GM12878 (cell line): ENCODE results near the gene JDP2. TPM values are rescaled to one million over a fixed set of nuclear protein-coding genes. Genes with fewer than 3 reads are reported as not detected.

Experiments used
- ATAC-seq: fragments of 200-7000 bp; cut with Tn5 transposase; 3 replicates; pipeline ENCODE4 v1.9.1; 2020; ENCODE audit warnings: mild to moderate bottlenecking, moderate library complexity
- BruUV-seq: library from RNA; stranded (reverse); fragments of 400-500 nt; replicated peaks from 2 replicates; lab custom pipeline; 2021; lab: Mats Ljungman, UMichigan
- CTCF ChIA-PET: fragments of 300-600 bp; sonication (Branson Sonifier 250); formaldehyde crosslinking; extraction: SDS; loops from one replicate; lab custom pipeline; 2021; ENCODE audit warnings: inconsistent platforms; lab: Yijun Ruan, JAX
- POLR2A ChIA-PET: fragments of 350-600 bp; formaldehyde crosslinking; extraction: SDS; loops from one replicate; lab custom pipeline; 2021; ENCODE audit warnings: inconsistent platforms; lab: Charles Lee
- RAD21 ChIA-PET: fragments of 300-600 bp; sonication (Branson Sonifier 250); formaldehyde crosslinking; loops from one replicate; lab custom pipeline; 2023; ENCODE audit warnings: antibody characterized with exemption; ENCODE audit not compliant: unreplicated experiment; lab: Charles Lee
- SMC1A ChIA-PET: fragments of 300-600 bp; sonication (Branson Sonifier 250); formaldehyde crosslinking; loops from one replicate; lab custom pipeline; 2023; ENCODE audit not compliant: unreplicated experiment, uncharacterized antibody; lab: Charles Lee
- DNase-seq: peaks from one replicate; pipeline ENCODE4 v3.0.0-alpha.2; 2011; ENCODE audit warnings: low read depth, low spot score
- FAIRE-seq: peaks from 3 replicates; lab custom pipeline; 2011; peaks lifted over from hg19 to GRCh38; lab: Jason Lieb, UNC
- H2AFZ ChIP-seq: 2 replicates; pipeline ENCODE4 v1.6.0; 2011; ENCODE audit warnings: low read depth, low read length, control low read depth; ENCODE audit not compliant: control insufficient read depth
- H3K27ac ChIP-seq: 2 replicates; pipeline ENCODE4 v1.5.1; 2011; ENCODE audit warnings: control low read depth; ENCODE audit not compliant: control insufficient read depth, insufficient read depth
- H3K27me3 ChIP-seq, 2 experiments: replicated peaks in 1 of 2; 2 replicates each; pipeline versions ENCODE4 v1.6.0 to v1.6.1; 2011; ENCODE audit warnings: low read length in 1 of 2; ENCODE audit not compliant: control insufficient read depth in 2 of 2, insufficient read depth in 2 of 2
- H3K36me3 ChIP-seq, 2 experiments: 2 replicates each; pipeline ENCODE4 v1.5.1; 2011; ENCODE audit warnings: low read length in 1 of 2; ENCODE audit not compliant: control insufficient read depth in 2 of 2, insufficient read depth in 2 of 2
- H3K4me1 ChIP-seq: 2 replicates; pipeline ENCODE4 v1.6.1; 2011; ENCODE audit warnings: mild to moderate bottlenecking, low read length, moderate library complexity, mixed read lengths; ENCODE audit not compliant: control insufficient read depth, insufficient read depth
- H3K4me2 ChIP-seq: 2 replicates; pipeline ENCODE4 v1.6.0; 2011; ENCODE audit warnings: control low read depth; ENCODE audit not compliant: control insufficient read depth, insufficient read depth
- H3K4me3 ChIP-seq: fragments of 200-600 bp; sonication (generic); 2 replicates; pipeline ENCODE4 v1.5.1; 2016
- H3K79me2 ChIP-seq: 2 replicates; pipeline ENCODE4 v1.6.0; 2011; ENCODE audit warnings: low read length; ENCODE audit not compliant: control insufficient read depth, insufficient read depth
- H3K9ac ChIP-seq: 2 replicates; pipeline ENCODE4 v1.8.0; 2011; ENCODE audit warnings: low read length, control low read depth, mixed read lengths; ENCODE audit not compliant: control insufficient read depth, insufficient read depth
- H3K9me3 ChIP-seq: replicated peaks from 3 replicates; pipeline ENCODE4 v1.5.1; 2011; ENCODE audit warnings: mild to moderate bottlenecking, low read length; ENCODE audit not compliant: control insufficient read depth, insufficient read depth
- H4K20me1 ChIP-seq: 2 replicates; pipeline ENCODE4 v1.6.0; 2011; ENCODE audit not compliant: control insufficient read depth, insufficient read depth
- CREB1 ChIP-seq: IDR thresholded peaks from 2 replicates; pipeline ENCODE4 v1.6.1; 2012; ENCODE audit warnings: low read depth, mild to moderate bottlenecking, inconsistent platforms
- FOXM1 ChIP-seq: IDR thresholded peaks from 2 replicates; pipeline ENCODE4 v1.6.1; 2012; ENCODE audit warnings: low read depth, mild to moderate bottlenecking, inconsistent platforms, low read length, moderate library complexity
- IKZF1 ChIP-seq: fragments of 450-650 bp; conservative IDR thresholded peaks from 2 replicates; pipeline ENCODE4 v1.6.1; 2017; ENCODE audit warnings: antibody characterized with exemption, mild to moderate bottlenecking
- IKZF2 ChIP-seq, 2 experiments: fragments of 450-650 bp; IDR thresholded peaks; 2 replicates each; pipeline ENCODE4 v1.6.1; 2017; ENCODE audit warnings: mild to moderate bottlenecking in 2 of 2, moderate library complexity in 2 of 2
- IRF4 ChIP-seq: IDR thresholded peaks from 2 replicates; pipeline ENCODE4 v1.6.1; 2011; ENCODE audit warnings: low read depth, low read length
- KDM1A ChIP-seq: fragments of 200-600 bp; sonication (generic); IDR thresholded peaks from 2 replicates; pipeline ENCODE4 v1.6.1; 2016; ENCODE audit warnings: borderline replicate concordance
- LARP7 ChIP-seq: fragments of 450-650 bp; IDR thresholded peaks from 2 replicates; pipeline ENCODE4 v1.6.1; 2017; ENCODE audit warnings: mild to moderate bottlenecking
- MYB ChIP-seq: fragments of 150-350 bp; IDR thresholded peaks from 2 replicates; pipeline ENCODE4 v1.6.1; 2014; ENCODE audit warnings: mild to moderate bottlenecking, low read depth, low read length, borderline replicate concordance
- NR2C1 ChIP-seq: fragments of 450-650 bp; IDR thresholded peaks from 2 replicates; pipeline ENCODE4 v1.6.1; 2017; ENCODE audit warnings: antibody characterized with exemption, mild to moderate bottlenecking, moderate library complexity
- NR2F1 ChIP-seq: fragments of 450-650 bp; conservative IDR thresholded peaks from 2 replicates; pipeline ENCODE4 v1.6.1; 2017; ENCODE audit warnings: mild to moderate bottlenecking
- NRF1 ChIP-seq: conservative IDR thresholded peaks from 2 replicates; pipeline ENCODE4 v1.6.1; 2011; ENCODE audit warnings: mild to moderate bottlenecking, low read depth, low read length, improper control_type of control experiment
- RAD21 ChIP-seq: IDR thresholded peaks from 2 replicates; pipeline ENCODE4 v1.6.1; 2011; ENCODE audit warnings: mild to moderate bottlenecking, low read depth, low read length, moderate library complexity; ENCODE audit not compliant: insufficient read depth
- RUNX3 ChIP-seq: IDR thresholded peaks from 2 replicates; pipeline ENCODE4 v1.6.1; 2012; ENCODE audit warnings: low read length, inconsistent platforms
- SMAD5 ChIP-seq: IDR thresholded peaks from 2 replicates; pipeline ENCODE4 v1.6.1; 2016; ENCODE audit warnings: antibody characterized with exemption, low read depth
- SMARCA5 ChIP-seq: fragments of 450-650 bp; IDR thresholded peaks from 2 replicates; pipeline ENCODE4 v1.6.1; 2017; ENCODE audit warnings: mild to moderate bottlenecking
- SREBF1 ChIP-seq: IDR thresholded peaks from 2 replicates; pipeline ENCODE4 v1.6.1; 2012; ENCODE audit warnings: mild to moderate bottlenecking, low read length
- WRNIP1 ChIP-seq: IDR thresholded peaks from 2 replicates; pipeline ENCODE4 v1.6.1; 2011; ENCODE audit warnings: low read depth, low read length, improper control_type of control experiment, borderline replicate concordance
- ZNF217 ChIP-seq: fragments of 450-650 bp; IDR thresholded peaks from 2 replicates; pipeline ENCODE4 v1.6.1; 2017; ENCODE audit warnings: antibody characterized with exemption, mild to moderate bottlenecking
- ZNF622 ChIP-seq: fragments of 450-650 bp; IDR thresholded peaks from 2 replicates; pipeline ENCODE4 v1.6.1; 2017; ENCODE audit warnings: mild to moderate bottlenecking, inconsistent platforms
- ZSCAN29 ChIP-seq: fragments of 450-650 bp; IDR thresholded peaks from 2 replicates; pipeline ENCODE4 v1.6.1; 2017; ENCODE audit warnings: mild to moderate bottlenecking, moderate library complexity
- WGBS: methylation state at CpG from one replicate; pipeline ENCODE4 v1.1.6; 2016; ENCODE audit warnings: low lambda C conversion rate; ENCODE audit not compliant: insufficient replicate concordance, insufficient coverage; ENCODE audit errors: missing lambda C conversion rate; 5-methylcytosine and 5-hydroxymethylcytosine counted together
- in situ Hi-C: fragments of 300-500 bp; cut with MboI; formaldehyde crosslinking; loops from 9 replicates; pipeline ENCODE4 v1.14.3; 2018; ENCODE audit warnings: mixed read lengths
- intact Hi-C: fragments of 100-400 bp; cut with micrococcal nuclease; formaldehyde crosslinking; loops from one replicate; pipeline ENCODE4 v1.14.2; 2022; ENCODE audit not compliant: unreplicated experiment
- polyA plus RNA-seq, 11 experiments: library from polyadenylated mRNA; depleted of rRNA in 4 of 11; unstranded in 6 of 11; stranded (reverse) in 5 of 11; fragments of >200 nt; fragmentation: Nextera tagmentation in 4 of 11; fragmentation: Illumina TruSeq in 1 of 11; extraction: Ambion mirVana in 4 of 11; extraction: Trizol in 1 of 11; gene quantifications; 1 replicate in 1 of 11; 2 replicates in 10 of 11; pipeline versions ENCODE4 v1.2.1 to v1.2.3, GENCODE V29; 2011 to 2016; ENCODE audit warnings: inconsistent platforms in 2 of 11, missing spikeins in 2 of 11, low read depth in 1 of 11
- total RNA-seq, 4 experiments: library from RNA; depleted of rRNA in 3 of 4; stranded (reverse); fragments of >200 nt in 3 of 4; fragmentation: Illumina TruSeq in 1 of 4; extraction: Trizol in 1 of 4; gene quantifications; 2 replicates each; pipeline versions ENCODE4 v1.2.1 to v1.2.3, GENCODE V29; 2013 to 2021
- TF ChIP-seq, protein P1 (sequence below): fragments of 150-350 bp; IDR thresholded peaks from 2 replicates; pipeline ENCODE4 v1.6.1; 2016; ENCODE audit warnings: low read depth, low read length
- TF ChIP-seq, protein P2 (sequence below): IDR thresholded peaks from 2 replicates; pipeline ENCODE4 v1.6.1; 2011; ENCODE audit warnings: borderline replicate concordance, low read depth, mild to moderate bottlenecking, moderate library complexity, low read length; ENCODE audit not compliant: insufficient read depth, poor library complexity, severe bottlenecking

JDP2 gene
- total and polyA plus RNA-seq, 10 of the 15 experiments (the other 5 are each of a cell fraction or from before 2014, with no cell fraction given) = 0.71 to 21.3 (median 11.2) TPM

DNA sequence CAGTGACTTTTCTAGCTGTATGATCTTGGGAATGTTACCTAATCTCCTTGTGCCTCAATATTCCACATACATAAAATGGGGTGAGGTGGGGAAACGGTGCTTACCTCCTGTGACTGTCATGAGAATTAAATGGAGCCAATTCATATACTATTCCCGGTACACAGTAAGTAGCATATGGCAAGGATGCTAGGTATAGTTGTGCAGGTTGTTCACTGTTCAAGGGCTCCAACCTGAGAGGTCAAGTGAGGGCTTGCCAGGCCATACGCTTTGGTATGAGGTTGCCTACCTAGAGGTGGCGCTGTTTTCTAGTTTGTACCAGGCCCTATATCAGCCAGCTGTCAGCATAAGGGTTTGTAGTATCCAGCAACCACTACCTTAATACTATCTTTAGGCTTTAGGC is 90.8 kb downstream of the JDP2 start:
- intact Hi-C loops = loop anchor here (1.0 kb wide), 1 partner anchor 43 kb away; no protein-coding TSS in a partner anchor
- no peak for FAIRE-seq
- H3K4me1 ChIP-seq = peaks cover 60% of the 10 kb centered on the region
- WGBS = 1% methylated on average over 4 of the region's 4 CpGs
- no peaks in the 10 kb centered on the region for H3K36me3 ChIP-seq
- H3K4me3 ChIP-seq = peak overlapping the region; percentile 4; the same call in 1 of the 2 replicates
- ChIA-PET SMC1A (interaction anchor here (1.2 to 19.9 kb wide), 14 partner anchors 11 to 213 kb away, joined by 3 to 619 read pairs (median 30); partner anchors contain the start of genes ERG28, FLVCR2 and TTLL5), RAD21 (interaction anchor here (0.6 to 21.5 kb wide), 21 partner anchors 9 to 208 kb away, joined by 3 to 645 read pairs (median 5); partner anchors contain the start of genes ERG28, FLVCR2 and TTLL5), POLR2A (interaction anchor here (0.6 to 19.7 kb wide), 10 partner anchors 12 to 142 kb away, joined by 3 to 385 read pairs (median 6); partner anchors contain the start of genes ERG28 and TTLL5), CTCF (interaction anchor here (0.6 to 21.2 kb wide), 20 partner anchors 9 to 223 kb away, joined by 3 to 520 read pairs (median 5); partner anchors contain the start of genes ERG28, FLVCR2 and TTLL5)
- no peak overlapping the region for H2AFZ ChIP-seq
- no peaks in the 10 kb centered on the region for H3K27me3 ChIP-seq
- no TSS peak for BruUV-seq
- H3K9ac ChIP-seq = no peak overlapping the region
- peaks cover 62% of the 10 kb centered on the region for H3K79me2 ChIP-seq
- DNase-seq = no peak
- H3K27ac ChIP-seq = no peak overlapping the region
- peak overlapping the region; percentile 31 for H3K4me2 ChIP-seq
- in situ Hi-C loops = no loop called here
- no peaks in the 10 kb centered on the region for H4K20me1 ChIP-seq
- no peaks in the 10 kb centered on the region; the same call in 2 of the 3 replicates for H3K9me3 ChIP-seq
- peak; percentile 23 for ATAC-seq
- TF ChIP-seq, protein P1, sequence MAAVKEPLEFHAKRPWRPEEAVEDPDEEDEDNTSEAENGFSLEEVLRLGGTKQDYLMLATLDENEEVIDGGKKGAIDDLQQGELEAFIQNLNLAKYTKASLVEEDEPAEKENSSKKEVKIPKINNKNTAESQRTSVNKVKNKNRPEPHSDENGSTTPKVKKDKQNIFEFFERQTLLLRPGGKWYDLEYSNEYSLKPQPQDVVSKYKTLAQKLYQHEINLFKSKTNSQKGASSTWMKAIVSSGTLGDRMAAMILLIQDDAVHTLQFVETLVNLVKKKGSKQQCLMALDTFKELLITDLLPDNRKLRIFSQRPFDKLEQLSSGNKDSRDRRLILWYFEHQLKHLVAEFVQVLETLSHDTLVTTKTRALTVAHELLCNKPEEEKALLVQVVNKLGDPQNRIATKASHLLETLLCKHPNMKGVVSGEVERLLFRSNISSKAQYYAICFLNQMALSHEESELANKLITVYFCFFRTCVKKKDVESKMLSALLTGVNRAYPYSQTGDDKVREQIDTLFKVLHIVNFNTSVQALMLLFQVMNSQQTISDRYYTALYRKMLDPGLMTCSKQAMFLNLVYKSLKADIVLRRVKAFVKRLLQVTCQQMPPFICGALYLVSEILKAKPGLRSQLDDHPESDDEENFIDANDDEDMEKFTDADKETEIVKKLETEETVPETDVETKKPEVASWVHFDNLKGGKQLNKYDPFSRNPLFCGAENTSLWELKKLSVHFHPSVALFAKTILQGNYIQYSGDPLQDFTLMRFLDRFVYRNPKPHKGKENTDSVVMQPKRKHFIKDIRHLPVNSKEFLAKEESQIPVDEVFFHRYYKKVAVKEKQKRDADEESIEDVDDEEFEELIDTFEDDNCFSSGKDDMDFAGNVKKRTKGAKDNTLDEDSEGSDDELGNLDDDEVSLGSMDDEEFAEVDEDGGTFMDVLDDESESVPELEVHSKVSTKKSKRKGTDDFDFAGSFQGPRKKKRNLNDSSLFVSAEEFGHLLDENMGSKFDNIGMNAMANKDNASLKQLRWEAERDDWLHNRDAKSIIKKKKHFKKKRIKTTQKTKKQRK = 0 out of 2 replicates have a peak, but pooled peaks have one; percentile 24
- TF ChIP-seq RAD21 (peak; percentile 74), IKZF1 (0 out of 2 replicates have a peak, but pooled peaks have one; percentile 51), ZSCAN29 (no peak), IRF4 (peak; percentile 90), ZNF622 (no peak), NR2F1 (peak; percentile 98), RUNX3 (peak; percentile 53; the same call in 1 of the 2 replicates), SMARCA5 (peak; percentile 100), FOXM1 (peak; percentile 32; the same call in 1 of the 2 replicates), NR2C1 (0 out of 2 replicates have a peak, but pooled peaks have one; percentile 16), SMAD5 (no peak), SREBF1 (no peak), CREB1 (no peak), IKZF2 (IDR thresholded peaks at IDR 0.05) (peak in 1 of 2 experiments; percentile 49; a peak in 2 of 4 replicates), MYB (no peak), KDM1A (0 out of 2 replicates have a peak, but pooled peaks have one; percentile 26), WRNIP1 (peak; percentile 81; the same call in 1 of the 2 replicates), LARP7 (peak; percentile 43; the same call in 1 of the 2 replicates), ZNF217 (peak; percentile 89), NRF1 (no peak)
- TF ChIP-seq, protein P2, sequence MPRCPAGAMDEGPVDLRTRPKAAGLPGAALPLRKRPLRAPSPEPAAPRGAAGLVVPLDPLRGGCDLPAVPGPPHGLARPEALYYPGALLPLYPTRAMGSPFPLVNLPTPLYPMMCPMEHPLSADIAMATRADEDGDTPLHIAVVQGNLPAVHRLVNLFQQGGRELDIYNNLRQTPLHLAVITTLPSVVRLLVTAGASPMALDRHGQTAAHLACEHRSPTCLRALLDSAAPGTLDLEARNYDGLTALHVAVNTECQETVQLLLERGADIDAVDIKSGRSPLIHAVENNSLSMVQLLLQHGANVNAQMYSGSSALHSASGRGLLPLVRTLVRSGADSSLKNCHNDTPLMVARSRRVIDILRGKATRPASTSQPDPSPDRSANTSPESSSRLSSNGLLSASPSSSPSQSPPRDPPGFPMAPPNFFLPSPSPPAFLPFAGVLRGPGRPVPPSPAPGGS = no peak
